BJ (cell line): ENCODE data around the gene LDLRAD4. TPM values are rescaled to one million over a fixed set of nuclear protein-coding genes. Genes with fewer than 3 reads are reported as not detected.

Experiments used
- CTCF ChIA-PET: fragments of 350-600 bp; formaldehyde crosslinking; extraction: SDS; loops from one replicate; lab custom pipeline; 2021; ENCODE audit warnings: antibody characterized with exemption, inconsistent platforms; lab: Yijun Ruan, JAX
- POLR2A ChIA-PET: fragments of 300-600 bp; sonication (Branson Sonifier 250); formaldehyde crosslinking; extraction: SDS; loops from one replicate; lab custom pipeline; 2021; ENCODE audit warnings: antibody characterized with exemption; lab: Charles Lee
- DNase-seq: peaks from one replicate; pipeline ENCODE4 v3.0.0-alpha.2; 2011; ENCODE audit warnings: low read depth
- H3K27me3 ChIP-seq: 2 replicates; pipeline ENCODE4 v1.6.0; 2011; ENCODE audit warnings: low read length; ENCODE audit not compliant: control insufficient read depth, insufficient read depth
- H3K36me3 ChIP-seq: 2 replicates; pipeline ENCODE4 v1.5.1; 2011; ENCODE audit warnings: low read length; ENCODE audit not compliant: control insufficient read depth, insufficient read depth
- H3K4me3 ChIP-seq: 2 replicates; pipeline ENCODE4 v1.5.1; 2011; ENCODE audit warnings: low read depth, mild to moderate bottlenecking, control low read depth, low read length
- CTCF ChIP-seq: IDR thresholded peaks from 2 replicates; pipeline ENCODE4 v1.5.1; 2011; ENCODE audit warnings: low read depth, mild to moderate bottlenecking, control low read depth, inconsistent platforms, low read length, moderate library complexity; ENCODE audit not compliant: insufficient read depth
- polyA plus RNA-seq: library from polyadenylated mRNA; depleted of rRNA; stranded (reverse); fragments of >200 nt; gene quantifications from 2 replicates; pipeline ENCODE4 v1.2.3, GENCODE V29; 2011

LDLRAD4 gene
- polyA plus RNA-seq, 1 experiment = not detected

GRCh38 chr18:13495961-13496360 is 277.4 kb downstream of the LDLRAD4 start:
- no peaks in the 10 kb centered on the region for H3K36me3 ChIP-seq
- ChIA-PET POLR2A (no interaction called here), CTCF (no interaction called here)
- DNase-seq = no peak
- no peak for TF ChIP-seq CTCF
- H3K27me3 ChIP-seq = no peaks in the 10 kb centered on the region
- no peak overlapping the region for H3K4me3 ChIP-seq

- POLR2A ChIA-PET = no interaction called here
- Histone ChIP-seq H3K27me3 (no peaks in the 10 kb centered on the region), H3K4me3 (no peak overlapping the region), H3K36me3 (no peaks in the 10 kb centered on the region)
- CTCF ChIA-PET = no interaction called here
- no peak for DNase-seq
- no peak for TF ChIP-seq CTCF
Observed at GRCh38 chr18:13496691-13497281, 278.2 kb downstream of the LDLRAD4 start.

- no peak for TF ChIP-seq CTCF
- Histone ChIP-seq H3K27me3 (no peaks in the 10 kb centered on the region), H3K4me3 (no peak overlapping the region), H3K36me3 (no peaks in the 10 kb centered on the region)
- CTCF ChIA-PET = interaction anchor here (0.7 kb wide), 1 partner anchor 8 kb away, joined by 3 read pairs; no protein-coding TSS in a partner anchor
- POLR2A ChIA-PET = no interaction called here
- no peak for DNase-seq
Observed at GRCh38 chr18:13499803-13500202, 281.2 kb downstream of the LDLRAD4 start.

DNA sequence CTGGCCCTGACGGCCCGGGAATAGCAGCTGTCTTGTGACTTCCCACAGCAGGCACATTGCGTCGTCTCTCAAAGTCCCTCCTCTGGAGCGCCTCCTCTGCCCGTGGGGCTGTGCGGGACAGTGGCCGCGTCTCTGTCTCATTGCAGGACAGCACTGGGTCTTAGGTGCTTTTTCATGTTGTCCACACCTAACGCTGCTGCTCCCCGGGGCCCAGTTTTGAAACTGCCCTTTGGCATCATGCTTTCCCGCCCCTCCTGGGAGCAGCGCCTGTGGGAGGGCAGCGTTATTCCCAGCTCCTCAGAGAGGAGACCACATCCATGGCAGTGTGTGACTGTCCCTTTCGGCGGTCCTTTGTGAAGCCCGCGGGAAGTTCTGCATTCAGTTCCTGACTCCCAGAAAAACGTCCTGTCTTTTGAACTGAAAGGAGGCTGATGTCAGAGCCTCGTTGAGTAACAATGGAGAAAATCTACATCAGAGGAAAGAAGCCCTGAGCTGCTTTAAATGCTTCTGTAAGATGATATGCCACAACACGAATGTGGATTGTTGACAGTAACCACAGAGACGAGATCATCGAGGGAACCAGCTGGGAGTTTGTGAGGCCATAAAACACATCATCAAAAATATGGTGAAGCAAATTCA is 281.8 kb downstream of the LDLRAD4 start:
- ChIA-PET CTCF (interaction anchor here (0.7 kb wide), 1 partner anchor 9 kb away, joined by 3 read pairs; no protein-coding TSS in a partner anchor), POLR2A (no interaction called here)
- no peak overlapping the region for H3K4me3 ChIP-seq

More for the DNA sequence above, 281.8 kb downstream of the LDLRAD4 start:
- peak; percentile 39 for DNase-seq
- Histone ChIP-seq H3K27me3 (no peaks in the 10 kb centered on the region), H3K36me3 (no peaks in the 10 kb centered on the region)
- no peak for TF ChIP-seq CTCF
